Measurements from ENCODE around the gene CRTC1. TPM values are rescaled to one million over a fixed set of nuclear protein-coding genes. Genes with fewer than 3 reads are reported as not detected.

Gene CRTC1
- total RNA-seq, 1 experiment from 2014 or later, result 1.4 TPM

- DNase-seq (ENCODE audit: low spot score), result no peak
Measured at GRCh38 chr19:18768046-18768771, 84.7 kb downstream of the CRTC1 start.

GRCh38 chr19:18768997-18769891 is 85.8 kb downstream of the CRTC1 start:
- no peak for DNase-seq (ENCODE audit: low spot score)

- DNase-seq (ENCODE audit: low spot score), result no peak
Measured at GRCh38 chr19:18769989-18770528, 86.6 kb downstream of the CRTC1 start.

GRCh38 chr19:18770663-18771327 is 87.3 kb downstream of the CRTC1 start:
- DNase-seq (ENCODE audit: low spot score), result no peak

- no peak for DNase-seq (ENCODE audit: low spot score)
Measured at GRCh38 chr19:18771328-18772242, 88.1 kb downstream of the CRTC1 start.

- no peak for DNase-seq (ENCODE audit: low spot score)
Measured at GRCh38 chr19:18772620-18773587, 89.4 kb downstream of the CRTC1 start.

- DNase-seq (ENCODE audit: low spot score), result no peak
Measured at GRCh38 chr19:18773682-18774081, 90.2 kb downstream of the CRTC1 start.

- DNase-seq (ENCODE audit: low spot score), result no peak
Measured at GRCh38 chr19:18774107-18774506, 90.6 kb downstream of the CRTC1 start.

- no peak for DNase-seq (ENCODE audit: low spot score)
Measured at GRCh38 chr19:18774782-18775444, 91.4 kb downstream of the CRTC1 start.

- DNase-seq (ENCODE audit: low spot score), result peak; percentile 72
Measured at GRCh38 chr19:18775586-18776287, 92.3 kb downstream of the CRTC1 start.

- peak; percentile 75 for DNase-seq (ENCODE audit: low spot score)
Measured at GRCh38 chr19:18776288-18776594, 92.8 kb downstream of the CRTC1 start.

GRCh38 chr19:18776736-18777135 is 93.3 kb downstream of the CRTC1 start:
- no peak for DNase-seq (ENCODE audit: low spot score)

GRCh38 chr19:18777301-18778075 is 94.0 kb downstream of the CRTC1 start:
- no peak for DNase-seq (ENCODE audit: low spot score)

GRCh38 chr19:18778076-18778389 is 94.6 kb downstream of the CRTC1 start:
- DNase-seq (ENCODE audit: low spot score), result no peak

- no peak for DNase-seq (ENCODE audit: low spot score)
Measured at GRCh38 chr19:18778826-18779495, 95.5 kb downstream of the CRTC1 start.

- DNase-seq (ENCODE audit: low spot score), result no peak
Measured at GRCh38 chr19:18780081-18780480, 96.6 kb downstream of the CRTC1 start.

GRCh38 chr19:18780631-18781030 is 97.2 kb downstream of the CRTC1 start:
- no peak for DNase-seq (ENCODE audit: low spot score)

Measured in A172 (cell line).